Measurements from ENCODE around the gene TCF19.

- TF ChIP-seq SIN3A (IDR thresholded peaks at IDR 0.05; ENCODE audit: borderline replicate concordance, insufficient read depth, low read depth, low read length) (no peak), TCF7L2 (IDR thresholded peaks at IDR 0.05; ENCODE audit: low read depth, low read length) (no peak), CTCF (IDR thresholded peaks at IDR 0.05) (no peak), POLR2AphosphoS5 (IDR thresholded peaks at IDR 0.05; ENCODE audit: low read depth, low read length) (no peak), REST (IDR thresholded peaks at IDR 0.05; ENCODE audit: insufficient read depth in 1 of 2, low read depth in 2 of 2, low read length in 1 of 2) (no peak)
Observed at GRCh38 chr6:31139599-31139998, 18.8 kb upstream of the TCF19 start.
